ENCODE results near the gene IL33. TPM values are rescaled to one million over a fixed set of nuclear protein-coding genes. Genes with fewer than 3 reads are reported as not detected.
"Not testable (repeated sequence)": the region's sequence is repeated elsewhere in the genome, so short reads cannot be mapped to it uniquely, and the experiment has no call there.

The IL33 gene
- not detected in 3 replicates for total RNA-seq
- long read RNA-seq = 0 reads

- no peak within 1 kb of the TSS for H3K4me3 Mint-ChIP-seq (ENCODE audit: unreplicated experiment)
- peaks cover 7% of the 10 kb centered on the region for H3K9me3 Mint-ChIP-seq (ENCODE audit: low read depth)
- peaks cover 22% of the 10 kb centered on the region for H3K27me3 Mint-ChIP-seq (ENCODE audit: low read depth)
- TF ChIP-seq CTCF (IDR thresholded peaks at IDR 0.05) = no peak
- no peaks in the 10 kb centered on the region for H3K36me3 Mint-ChIP-seq (ENCODE audit: low read depth)
- no peak for DNase-seq (ENCODE audit: low spot score)
- no peak within 1 kb of the TSS for H3K27ac Mint-ChIP-seq (ENCODE audit: unreplicated experiment)
- peaks cover 5% of the 10 kb centered on the region for H3K4me1 Mint-ChIP-seq (ENCODE audit: low read depth)
These were observed at the start of gene IL33 for GRCh38 chr9:6215562-6215961. Gene IL33, plus strand, starts transcription at chr9:6215807. Its CDS starts 25,888 bp downstream, at chr9:6241695.

- Mint-ChIP-seq H3K9me3 (ENCODE audit: low read depth) (peaks cover 30% of the 10 kb centered on the region), H3K4me3 (ENCODE audit: unreplicated experiment) (no peak overlapping the region), H3K4me1 (ENCODE audit: low read depth) (no peaks in the 10 kb centered on the region), H3K27me3 (ENCODE audit: low read depth) (no peaks in the 10 kb centered on the region), H3K27ac (ENCODE audit: unreplicated experiment) (no peak overlapping the region), H3K36me3 (ENCODE audit: low read depth) (no peaks in the 10 kb centered on the region)
- no peak for DNase-seq (ENCODE audit: low spot score)
- TF ChIP-seq CTCF (IDR thresholded peaks at IDR 0.05) = no peak
These were observed 43.9 kb upstream of the IL33 start for GRCh38 chr9:6171667-6172066.

- no peak overlapping the region for H3K4me3 Mint-ChIP-seq (ENCODE audit: unreplicated experiment)
- peaks cover 32% of the 10 kb centered on the region for H3K9me3 Mint-ChIP-seq (ENCODE audit: low read depth)
- DNase-seq (ENCODE audit: low spot score) = no peak
- H3K27me3 Mint-ChIP-seq (ENCODE audit: low read depth) = no peaks in the 10 kb centered on the region
- H3K36me3 Mint-ChIP-seq (ENCODE audit: low read depth) = no peaks in the 10 kb centered on the region
- no peak overlapping the region for H3K27ac Mint-ChIP-seq (ENCODE audit: unreplicated experiment)
- H3K4me1 Mint-ChIP-seq (ENCODE audit: low read depth) = no peaks in the 10 kb centered on the region
- TF ChIP-seq CTCF (IDR thresholded peaks at IDR 0.05) = no peak
These were observed 41.7 kb upstream of the IL33 start for GRCh38 chr9:6173914-6174313.

GRCh38 chr9:6182549-6183226 lies 32.9 kb upstream of the IL33 start:
- not testable (repeated sequence) for DNase-seq (ENCODE audit: low spot score); H3K9me3 Mint-ChIP-seq (ENCODE audit: low read depth); H3K36me3 Mint-ChIP-seq (ENCODE audit: low read depth); H3K27me3 Mint-ChIP-seq (ENCODE audit: low read depth); H3K4me1 Mint-ChIP-seq (ENCODE audit: low read depth); H3K4me3 Mint-ChIP-seq (ENCODE audit: unreplicated experiment); H3K27ac Mint-ChIP-seq (ENCODE audit: unreplicated experiment)

GRCh38 chr9:6183227-6183551 lies 32.4 kb upstream of the IL33 start:
- H3K4me1 Mint-ChIP-seq (ENCODE audit: low read depth) = no peaks in the 10 kb centered on the region

More at GRCh38 chr9:6183227-6183551, 32.4 kb upstream of the IL33 start:
- Mint-ChIP-seq H3K27ac (ENCODE audit: unreplicated experiment) (no peak overlapping the region), H3K9me3 (ENCODE audit: low read depth) (no peaks in the 10 kb centered on the region), H3K36me3 (ENCODE audit: low read depth) (no peaks in the 10 kb centered on the region), H3K27me3 (ENCODE audit: low read depth) (peaks cover 3% of the 10 kb centered on the region), H3K4me3 (ENCODE audit: unreplicated experiment) (no peak overlapping the region)
- DNase-seq (ENCODE audit: low spot score) = no peak
- no peak for TF ChIP-seq CTCF (IDR thresholded peaks at IDR 0.05)

Data from chondrocyte (in vitro differentiated cells).